GM08714 (cell line): Measurements from ENCODE around the gene TLR5.

Experiments used
- H3K4me3 ChIP-seq: fragments of 200-500 bp; sonication (Bioruptor generic); 2 replicates; pipeline ENCODE4 v1.5.1; 2014; ENCODE audit warnings: mild to moderate bottlenecking, low read length, inconsistent platforms
- ZNF274 ChIP-seq: IDR thresholded peaks from 2 replicates; pipeline ENCODE4 v1.6.1; 2012; ENCODE audit warnings: mild to moderate bottlenecking, low read depth, low read length

TLR5 gene

DNA sequence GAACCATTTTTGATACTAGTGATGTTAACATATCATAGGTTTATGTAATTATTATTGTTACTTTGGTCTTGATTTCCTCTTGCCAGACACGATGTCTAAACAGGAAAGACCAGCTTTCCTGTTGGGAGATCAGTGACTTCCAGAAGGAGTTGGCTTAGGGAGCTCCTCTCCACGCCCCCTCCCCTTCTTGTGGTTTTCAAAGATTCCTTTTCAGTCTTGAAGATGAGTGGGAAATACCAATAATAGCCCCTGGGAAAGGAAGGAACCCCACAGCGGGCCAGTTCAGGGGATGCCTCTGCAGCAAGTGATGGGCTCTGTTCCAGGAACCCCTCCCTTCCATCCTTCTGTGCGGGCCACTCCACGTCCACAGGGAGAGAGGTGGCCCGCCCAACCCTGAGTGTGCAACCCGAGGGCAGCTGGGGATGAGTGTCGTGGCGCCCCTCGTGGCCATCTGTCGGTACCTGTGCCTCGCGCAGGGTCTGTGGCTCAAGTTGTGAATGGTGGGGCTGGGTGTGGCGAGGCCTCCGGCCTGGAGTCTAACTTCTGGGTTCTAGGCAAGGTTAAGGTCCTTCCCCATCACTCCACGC lies 65.7 kb downstream of the TLR5 start:
- no peak overlapping the region for H3K4me3 ChIP-seq
- TF ChIP-seq ZNF274: no peak

DNA sequence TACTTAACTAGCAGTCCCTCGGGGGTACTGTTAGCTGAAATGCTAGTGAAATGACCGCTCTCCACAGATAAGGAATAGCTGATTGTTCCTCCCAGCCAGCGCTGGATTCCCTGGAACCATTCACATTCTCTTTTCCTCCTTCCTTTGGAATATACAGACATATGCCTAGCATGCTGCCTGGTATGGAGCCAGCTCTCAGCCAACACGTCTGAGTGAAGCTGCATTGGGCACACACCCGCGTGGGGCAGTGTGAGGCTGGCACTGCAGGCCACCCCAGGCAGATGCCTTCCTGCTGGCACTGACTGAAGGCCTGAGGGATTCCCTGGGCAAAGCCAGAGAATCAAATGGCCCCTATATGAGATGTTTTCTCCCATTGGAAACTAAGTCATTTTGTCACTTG lies 66.7 kb downstream of the TLR5 start:
- no peak for TF ChIP-seq ZNF274

DNA sequence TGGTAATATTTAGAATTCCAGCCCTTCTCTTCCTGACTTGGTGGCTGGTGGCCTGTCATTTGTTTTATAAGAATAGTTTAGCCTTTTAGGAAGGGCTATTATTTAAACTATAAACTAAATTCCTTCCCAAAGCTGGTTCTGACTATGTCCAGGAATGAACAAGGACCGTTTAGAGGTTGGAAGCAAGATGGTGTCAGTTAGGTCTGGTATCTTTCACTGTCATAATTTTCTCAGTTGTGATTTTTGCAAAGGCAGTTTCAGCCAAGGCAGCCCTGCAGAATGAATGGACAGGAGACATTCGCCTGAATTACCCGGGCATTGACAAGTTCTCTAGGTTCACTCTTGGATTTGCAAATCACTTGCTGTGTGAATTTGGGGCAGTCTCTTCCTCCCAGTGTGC lies 67.2 kb downstream of the TLR5 start:
- TF ChIP-seq ZNF274: no peak

More for the DNA sequence above, 66.7 kb downstream of the TLR5 start:
- no peak overlapping the region for H3K4me3 ChIP-seq

DNA sequence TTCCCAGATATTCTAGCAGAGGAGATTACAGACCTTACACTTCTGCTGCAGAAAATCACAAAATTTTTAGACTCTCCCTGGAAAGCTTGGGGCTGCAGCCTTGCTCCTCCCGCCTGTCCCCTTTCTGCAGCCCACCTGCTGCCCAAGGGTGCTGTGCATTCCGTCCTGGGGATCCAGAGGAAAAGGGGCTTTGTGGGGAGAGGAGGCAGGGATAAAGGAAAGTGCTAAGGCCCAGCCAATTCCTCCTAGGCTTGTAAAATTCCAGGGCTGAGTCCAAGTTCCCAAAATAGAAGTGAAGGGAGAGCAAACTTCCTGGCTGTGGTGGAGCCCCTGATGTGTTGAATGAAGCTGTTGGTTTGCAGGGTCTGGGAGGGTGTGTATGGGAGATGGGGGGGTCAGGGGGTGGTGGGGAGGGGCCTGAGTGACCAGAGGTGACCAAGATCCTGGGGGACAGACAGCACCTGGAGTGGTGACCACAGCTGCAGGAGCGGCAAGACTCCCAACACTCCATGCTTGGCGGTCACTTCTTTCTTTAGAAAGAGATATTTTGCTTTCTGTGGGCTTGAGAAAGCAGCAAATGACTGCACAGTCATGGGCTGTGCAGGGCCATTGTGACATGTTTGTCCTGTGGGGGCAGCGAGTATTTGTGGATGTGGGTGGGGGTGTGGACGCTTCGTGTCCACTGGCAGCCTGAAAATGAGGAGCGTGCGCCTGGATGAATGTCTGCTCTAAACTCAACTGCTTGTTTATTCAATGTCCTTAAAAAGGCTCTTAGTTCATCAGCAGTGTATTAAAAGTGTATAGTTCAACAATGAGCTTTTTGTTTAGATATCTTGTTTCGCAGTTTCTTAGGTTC lies 68.4 kb downstream of the TLR5 start:
- no peak overlapping the region for H3K4me3 ChIP-seq
- TF ChIP-seq ZNF274: no peak

More for the DNA sequence above, 67.2 kb downstream of the TLR5 start:
- H3K4me3 ChIP-seq: no peak overlapping the region

DNA sequence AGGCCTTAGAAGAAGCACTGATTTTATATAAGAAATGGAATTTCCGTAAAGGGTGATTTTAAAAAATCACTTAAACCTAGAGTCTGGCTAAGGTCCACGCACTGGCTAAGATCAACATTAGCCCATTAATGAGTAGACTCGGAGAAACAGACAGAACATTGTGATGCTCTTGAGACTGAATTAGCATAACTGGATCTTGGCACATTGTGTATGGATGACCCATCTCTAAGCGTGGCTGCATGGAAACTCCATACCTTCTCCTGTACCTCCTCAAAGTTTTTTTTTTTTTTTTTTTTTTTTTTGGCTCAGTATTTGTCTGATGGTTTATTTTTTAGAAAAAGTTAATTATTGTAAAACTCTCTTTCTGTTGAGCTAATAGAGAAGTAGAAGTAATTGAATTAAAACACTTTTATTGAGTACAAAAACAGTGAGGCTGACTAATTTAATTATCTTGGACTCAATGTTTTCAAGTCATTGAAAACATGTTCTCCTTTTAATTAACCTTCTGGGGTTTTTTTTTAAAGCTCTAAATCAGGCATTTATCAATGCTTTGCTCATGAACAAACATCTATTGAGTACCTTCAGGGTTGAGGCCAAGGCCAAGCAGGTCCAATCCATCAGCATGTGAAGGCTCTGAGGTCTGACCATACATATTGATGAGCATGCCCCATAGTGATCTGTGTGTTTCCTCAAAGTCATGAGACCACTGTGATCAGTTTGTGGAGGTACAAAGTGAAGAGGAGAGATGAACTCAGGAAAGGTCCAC lies 74.0 kb downstream of the TLR5 start:
- no peak overlapping the region for H3K4me3 ChIP-seq
- no peak for TF ChIP-seq ZNF274

DNA sequence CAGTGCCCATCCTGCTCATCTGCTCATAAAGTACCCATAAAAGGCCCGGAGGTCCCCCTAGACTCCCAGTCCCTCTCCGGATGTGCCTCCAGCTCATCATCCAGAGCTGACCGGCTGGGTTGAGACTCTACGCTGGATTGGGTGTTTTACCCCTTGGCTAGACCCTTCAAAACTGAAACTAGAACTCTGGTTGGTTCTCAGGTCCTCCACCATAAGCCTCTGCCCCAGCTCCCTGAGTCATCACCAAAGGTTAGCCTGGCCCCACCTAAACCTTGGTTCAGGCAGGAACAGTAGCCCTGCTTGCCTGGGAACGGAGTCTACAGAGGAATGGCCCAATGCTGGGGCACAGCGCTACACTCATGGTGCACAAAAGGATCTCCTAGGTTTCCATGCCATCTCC lies 75.1 kb downstream of the TLR5 start:
- TF ChIP-seq ZNF274: no peak
- no peak overlapping the region for H3K4me3 ChIP-seq

DNA sequence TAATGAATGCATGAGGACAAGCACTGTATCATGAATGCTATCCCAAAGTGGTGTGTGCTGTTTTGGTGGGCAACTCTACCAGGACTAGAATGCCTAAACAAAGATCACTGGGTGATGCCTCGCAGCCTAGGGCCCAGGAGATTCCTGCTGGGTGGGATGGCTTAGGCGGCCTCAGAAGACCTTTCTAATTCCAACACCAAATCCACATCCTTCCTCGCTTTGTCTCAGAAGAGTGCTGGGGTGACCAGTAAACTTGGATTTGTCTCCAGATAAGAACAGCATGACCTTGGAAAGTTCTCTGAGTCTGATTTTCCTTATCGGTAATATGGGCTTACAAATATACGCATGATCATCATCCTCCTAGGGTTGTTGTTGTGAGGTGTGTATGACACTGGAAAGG lies 76.6 kb downstream of the TLR5 start:
- no peak for TF ChIP-seq ZNF274
- H3K4me3 ChIP-seq: no peak overlapping the region

DNA sequence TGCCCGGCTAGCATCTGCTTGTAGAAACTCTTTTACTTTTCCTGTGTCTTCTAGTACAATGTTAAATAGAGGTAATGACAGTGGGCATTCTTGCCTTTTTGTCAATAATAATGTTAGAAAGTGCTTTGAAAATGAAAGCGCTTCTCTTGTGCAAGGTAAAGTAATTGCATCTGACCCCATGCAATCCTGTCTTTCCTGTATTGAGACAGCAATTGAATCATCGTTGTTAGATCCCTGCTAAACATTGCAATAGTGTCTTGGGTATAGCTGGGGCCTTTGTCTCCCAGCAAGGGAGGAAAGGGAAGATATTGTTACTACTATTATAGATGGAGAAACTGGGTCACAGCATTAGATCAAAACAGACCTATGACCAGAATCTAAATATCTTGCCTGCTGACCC lies 80.9 kb downstream of the TLR5 start:
- H3K4me3 ChIP-seq: no peak overlapping the region
- no peak for TF ChIP-seq ZNF274

DNA sequence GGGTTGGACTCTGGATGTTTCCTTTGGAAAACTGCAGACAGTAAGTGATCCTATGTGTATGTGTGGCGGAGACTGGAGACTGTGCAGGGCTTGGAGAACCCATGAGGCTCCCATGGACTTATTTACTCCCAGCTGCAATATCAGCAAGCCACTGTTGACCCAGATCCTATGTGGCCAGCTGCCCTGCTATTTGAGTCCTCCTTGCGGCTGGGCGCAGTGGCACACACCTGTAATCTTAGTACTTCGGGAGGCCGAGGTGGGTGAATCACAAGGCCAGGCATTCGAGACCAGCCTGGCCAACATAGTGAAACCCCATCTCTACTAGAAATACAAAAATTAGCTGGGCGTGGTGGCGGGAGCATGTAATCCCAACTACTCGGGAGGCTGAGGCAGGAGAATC lies 83.5 kb downstream of the TLR5 start:
- TF ChIP-seq ZNF274: no peak
- no peak overlapping the region for H3K4me3 ChIP-seq
